HG02938 (cell line): ENCODE results near the gene GATA5.
"Not testable (repeated sequence)": the region's sequence is repeated elsewhere in the genome, so short reads cannot be mapped to it uniquely, and the experiment has no call there.

ENCODE experiments used
- ATAC-seq: cut with Tn5 transposase; IDR thresholded peaks from one replicate; pipeline ENCODE4 v1.9.1; 2021; ENCODE audit warnings: mild to moderate bottlenecking, moderate library complexity; ENCODE audit not compliant: unreplicated experiment

The GATA5 gene

DNA sequence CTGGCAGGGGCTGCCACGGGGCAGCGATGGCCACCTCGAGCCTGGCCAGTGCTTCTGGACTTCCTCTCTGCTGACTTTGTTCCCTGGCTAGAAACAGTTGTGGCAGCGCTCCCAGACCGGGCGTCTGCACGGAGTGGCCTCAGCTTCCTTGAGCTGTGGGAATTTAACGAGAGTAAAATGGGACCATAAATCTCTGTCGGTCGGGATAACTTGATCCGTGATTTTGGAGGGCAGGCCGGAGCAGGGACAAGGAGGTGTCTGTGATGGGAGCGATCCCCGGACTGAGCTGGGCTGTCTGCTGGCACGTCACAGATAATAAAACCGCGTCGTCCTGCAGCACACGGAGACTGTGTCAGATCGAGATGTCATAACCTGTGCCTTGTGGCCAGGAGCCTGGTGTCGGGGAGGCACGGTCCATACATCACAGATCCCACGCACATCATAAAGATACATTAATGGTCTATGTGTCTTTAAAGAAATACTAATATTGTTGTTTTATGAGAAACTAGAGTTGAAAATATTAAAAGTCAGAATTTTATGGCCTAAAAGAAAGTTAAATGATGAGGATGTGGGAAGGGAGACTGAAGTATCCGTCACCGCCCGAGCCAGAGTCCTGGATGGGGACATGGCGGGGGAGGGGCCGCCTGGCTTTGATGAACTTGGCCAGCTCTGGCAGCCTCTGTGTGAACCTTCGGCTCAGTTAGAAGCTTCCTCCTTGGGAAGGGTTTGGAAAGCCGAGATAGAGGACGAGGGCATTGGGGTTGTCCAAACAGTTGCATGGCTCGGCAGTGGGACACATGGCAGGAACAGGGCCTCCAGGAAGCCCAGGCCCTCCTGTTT is 41.9 kb downstream of the GATA5 start:
- no peak for ATAC-seq

- no peak for ATAC-seq
Measured at GRCh38 chr20:62430866-62431447, 44.8 kb downstream of the GATA5 start.

- no peak for ATAC-seq
Measured at GRCh38 chr20:62430311-62430853, 45.4 kb downstream of the GATA5 start.

DNA sequence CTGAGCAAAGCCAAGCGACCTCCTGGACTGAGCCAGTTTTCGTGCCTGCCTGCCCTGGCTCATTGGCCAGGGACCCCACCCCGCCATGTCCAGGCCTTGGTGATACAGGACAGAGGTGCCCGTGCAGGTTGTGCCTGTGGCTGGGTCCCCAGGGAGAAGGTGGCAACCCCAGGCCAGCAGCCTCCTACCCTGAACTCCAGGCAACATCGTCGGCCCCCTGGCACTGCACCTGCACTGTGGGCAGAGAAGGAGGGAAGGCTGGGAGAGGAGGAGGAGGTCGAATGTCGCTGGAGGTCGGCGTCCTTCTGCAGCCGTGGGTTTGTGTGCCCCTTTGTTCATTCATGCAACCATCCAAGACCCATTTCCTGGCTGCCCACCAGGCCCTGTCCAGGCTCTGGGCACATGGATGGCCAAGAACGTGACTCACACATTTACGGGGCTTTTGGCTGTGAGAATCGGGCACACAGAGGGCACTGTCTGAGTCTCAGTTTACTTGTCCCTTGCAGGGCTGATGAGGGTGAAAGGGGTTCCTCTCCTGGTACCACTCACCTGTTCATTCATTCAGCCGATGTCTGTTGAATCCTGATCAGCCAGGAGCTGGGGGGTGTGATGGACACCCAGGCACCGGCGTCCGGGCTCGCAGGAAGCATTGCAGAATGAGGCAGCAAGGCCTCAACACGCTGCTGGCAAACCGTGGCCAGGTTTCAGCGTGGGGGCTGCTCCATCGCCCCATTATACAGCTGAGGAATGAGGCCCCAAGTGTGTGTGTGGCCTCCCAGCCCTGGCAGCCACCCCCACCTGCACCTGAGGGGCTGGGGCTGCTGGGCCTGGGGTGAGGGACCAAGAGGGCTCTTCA is 46.1 kb downstream of the GATA5 start:
- ATAC-seq, result no peak

DNA sequence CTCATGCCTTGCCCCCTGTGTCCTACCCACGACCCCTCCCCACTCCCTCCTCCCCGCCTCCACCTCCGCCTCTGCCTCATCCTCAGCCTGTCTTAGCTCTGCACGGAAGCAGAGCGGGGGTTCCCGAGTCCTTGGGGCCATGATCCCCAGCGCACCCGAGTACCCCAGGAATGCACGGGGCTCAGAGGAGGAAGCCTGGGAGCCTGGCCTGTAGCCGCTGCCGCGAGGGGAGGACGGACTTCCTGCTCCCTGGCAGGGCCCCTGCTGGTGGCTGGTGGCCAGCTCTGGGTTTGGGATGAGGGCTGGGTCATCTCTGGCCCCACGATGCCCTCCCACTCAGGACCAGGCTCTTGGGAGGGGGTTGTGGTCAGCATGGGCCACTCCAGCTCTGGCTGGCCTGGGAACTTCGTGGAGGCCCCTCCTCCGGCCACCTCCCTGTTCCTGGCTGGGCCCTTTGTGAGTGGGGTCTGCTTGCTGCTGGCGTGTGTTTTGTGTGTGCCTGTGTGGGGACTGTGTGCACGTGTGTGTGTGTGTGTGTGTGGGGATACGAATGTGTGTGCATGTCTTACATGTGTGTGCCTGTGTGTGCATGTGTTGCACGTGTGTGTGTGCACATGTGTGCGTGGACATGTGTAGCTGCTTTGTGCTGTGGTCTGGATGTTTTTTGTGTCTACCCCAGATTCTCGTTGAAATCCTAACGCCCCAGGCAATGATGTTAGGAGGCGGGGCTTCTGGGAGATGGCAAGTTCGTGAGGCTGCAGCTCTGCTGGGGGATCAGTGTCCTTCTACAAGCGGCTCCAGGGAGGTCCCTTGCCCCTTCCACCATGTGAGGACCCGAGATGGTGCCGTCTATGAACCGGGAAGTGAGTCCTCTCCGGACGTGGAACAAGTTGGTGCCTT is 47.1 kb downstream of the GATA5 start:
- ATAC-seq, result no peak

DNA sequence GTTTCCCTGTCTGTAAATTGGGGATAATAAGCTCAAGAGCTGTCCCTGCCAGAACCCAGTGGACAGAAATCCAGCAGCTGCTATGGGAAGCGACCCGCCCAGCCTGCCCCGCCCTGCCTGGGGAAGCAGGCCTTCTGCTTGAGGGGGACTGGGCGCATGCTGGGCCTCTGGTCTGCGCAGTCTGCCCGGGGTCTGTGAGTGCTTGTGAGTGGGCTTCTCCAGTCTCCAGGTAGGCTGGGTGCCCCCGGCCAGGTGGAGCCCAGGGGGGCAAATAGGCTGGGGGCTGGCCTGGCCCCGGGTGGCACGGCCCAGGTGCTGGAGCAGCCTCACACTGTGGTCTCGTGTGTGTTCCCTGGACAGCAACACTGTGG is 47.8 kb downstream of the GATA5 start:
- no peak for ATAC-seq

- no peak for ATAC-seq
Measured at GRCh38 chr20:62427172-62428001, 48.4 kb downstream of the GATA5 start, which contains the start of gene RBBP8NL. Gene RBBP8NL (minus strand): TSS chr20:62427539. CDS start chr20:62419647, 7,892 bp downstream.

GRCh38 chr20:62426699-62427131 is 49.1 kb downstream of the GATA5 start:
- no peak for ATAC-seq

- ATAC-seq, result not testable (repeated sequence)
Measured at GRCh38 chr20:62426059-62426348, 49.8 kb downstream of the GATA5 start.

- no peak for ATAC-seq
Measured at GRCh38 chr20:62425281-62426058, 50.3 kb downstream of the GATA5 start.

DNA sequence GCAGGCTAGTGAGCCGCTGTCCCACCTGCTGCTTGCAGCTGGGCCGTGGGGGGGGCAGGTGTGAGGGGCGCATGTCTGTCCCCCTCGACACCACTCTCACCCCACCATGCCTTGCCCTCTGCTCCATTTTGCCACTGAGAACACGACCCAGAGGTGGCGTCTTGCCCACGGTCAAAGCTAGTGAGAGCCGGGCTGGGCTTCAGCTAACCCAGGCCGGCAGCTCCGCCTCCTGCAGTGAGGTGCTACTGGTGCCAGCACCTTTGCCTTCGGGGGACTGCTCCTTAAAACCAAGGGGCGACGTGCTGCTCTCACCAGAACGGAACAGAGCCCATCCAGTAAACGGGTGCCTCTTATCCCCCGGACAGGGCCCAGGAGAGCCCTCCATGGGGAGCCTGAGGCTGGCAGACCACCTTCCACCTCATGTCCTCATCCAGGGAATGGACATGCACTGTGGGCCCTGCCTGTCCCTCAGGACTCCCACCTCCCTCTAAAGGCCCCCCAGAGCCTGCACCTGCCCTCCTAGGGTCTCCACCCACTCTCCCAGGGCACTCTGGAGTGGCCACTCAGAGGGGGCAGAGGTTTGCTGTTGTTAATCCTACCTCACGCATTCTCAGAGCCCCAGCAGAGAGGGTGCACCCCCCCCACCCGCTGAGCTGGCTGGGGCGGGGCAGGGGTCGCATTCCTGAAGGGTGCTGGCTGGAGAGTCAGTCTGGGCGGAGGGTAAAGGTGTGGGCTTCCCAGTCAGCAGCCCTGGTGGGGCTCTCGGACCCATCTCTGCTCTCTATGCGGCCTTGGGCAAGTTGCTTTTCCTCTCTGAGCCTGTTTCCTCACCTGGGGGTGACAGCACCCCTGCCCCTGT is 51.3 kb downstream of the GATA5 start:
- no peak for ATAC-seq

- no peak for ATAC-seq
Measured at GRCh38 chr20:62423326-62423706, 52.5 kb downstream of the GATA5 start.

DNA sequence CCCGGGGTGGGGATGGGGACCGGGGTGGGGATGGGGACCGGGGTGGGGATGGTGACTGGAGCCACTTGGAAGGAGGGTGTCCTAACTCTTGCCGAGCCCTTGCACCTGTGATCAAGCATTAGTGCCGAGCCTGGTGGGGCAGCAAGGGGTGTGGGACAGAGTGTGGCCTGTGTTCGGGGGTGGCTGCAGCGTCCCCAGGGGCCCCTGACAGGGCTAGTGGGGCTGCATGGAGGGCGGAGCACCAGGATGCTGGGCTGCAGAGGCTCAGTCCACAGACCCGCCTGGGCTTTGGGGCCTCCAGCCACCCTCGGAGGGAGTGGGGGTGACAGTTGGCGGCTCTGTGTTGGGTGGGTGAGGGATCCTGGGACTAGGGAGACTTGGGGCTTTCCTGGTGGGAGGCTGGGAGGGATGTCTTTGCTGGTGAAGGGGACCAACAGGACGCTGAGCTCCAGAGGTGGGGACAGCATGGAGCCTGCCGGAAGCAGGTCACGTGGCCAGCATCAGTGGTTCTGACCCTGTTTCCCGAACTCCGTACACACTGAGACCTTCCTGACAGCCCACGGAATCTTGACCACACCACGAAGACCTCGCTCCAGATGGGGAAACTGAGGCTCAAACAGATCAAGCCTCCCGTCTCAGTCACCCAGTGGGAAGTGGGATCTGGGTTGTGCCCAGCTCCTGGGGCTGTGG is 53.0 kb downstream of the GATA5 start:
- ATAC-seq, result no peak

GRCh38 chr20:62421716-62421990 is 54.1 kb downstream of the GATA5 start:
- ATAC-seq, result no peak

DNA sequence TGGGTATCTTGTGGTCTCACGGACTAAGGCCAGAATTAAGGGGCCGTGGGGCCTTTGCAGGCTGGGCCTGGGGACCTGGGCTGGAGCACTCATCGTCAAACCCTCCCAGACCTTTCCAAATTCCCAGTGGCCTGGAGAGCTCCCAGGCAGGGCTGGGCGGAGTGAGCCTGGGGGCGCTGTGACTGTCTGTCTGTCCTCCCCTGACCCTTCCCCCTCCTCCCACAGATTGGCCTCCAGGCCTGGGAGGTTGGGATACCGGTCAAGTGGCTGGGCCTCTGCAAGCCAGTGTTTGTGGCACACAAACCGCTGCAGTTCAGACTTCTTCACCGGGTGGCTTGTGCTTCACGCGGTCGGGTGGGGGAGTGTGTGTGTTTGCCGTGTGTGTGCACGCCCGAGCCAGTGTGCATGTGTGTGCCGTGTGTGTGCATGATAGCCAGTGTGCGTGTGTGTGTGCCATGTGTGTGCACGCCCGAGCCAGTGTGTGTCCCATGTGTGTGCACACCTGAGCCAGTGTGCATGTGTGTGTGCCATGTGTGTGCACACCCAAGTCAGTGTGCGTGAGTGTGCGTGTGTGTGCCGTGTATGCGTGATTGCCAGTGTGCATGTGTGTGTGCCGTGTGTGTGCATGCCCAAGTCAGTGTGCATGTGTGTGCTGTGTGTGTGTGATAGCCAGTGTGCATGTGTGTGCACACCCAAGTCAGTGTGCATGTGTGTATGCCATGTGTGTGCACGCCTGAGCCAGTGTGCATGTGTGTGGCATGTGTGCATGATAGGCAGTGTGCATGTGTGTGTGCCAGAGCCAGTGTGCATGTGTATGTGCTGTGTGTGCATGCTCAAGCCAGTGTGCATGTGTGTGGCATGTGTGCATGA is 54.7 kb downstream of the GATA5 start:
- ATAC-seq, result no peak

- no peak for ATAC-seq
Measured at GRCh38 chr20:62419759-62420158, 56.0 kb downstream of the GATA5 start.
